NT2/D1 (cell line): ENCODE data around the gene ARL15.

ENCODE experiments used
- DNase-seq: peaks from one replicate; pipeline ENCODE4 v3.0.0-alpha.2; 2011; ENCODE audit warnings: low read depth, low spot score
- H3K27me3 ChIP-seq: 2 replicates; pipeline ENCODE4 v1.6.0; 2011; ENCODE audit warnings: mild to moderate bottlenecking; ENCODE audit not compliant: insufficient read length, insufficient read depth
- H3K36me3 ChIP-seq: 2 replicates; pipeline ENCODE4 v1.6.1; 2011; ENCODE audit warnings: mild to moderate bottlenecking, low read length, mixed read lengths; ENCODE audit not compliant: insufficient read depth, insufficient read length
- H3K4me1 ChIP-seq: 2 replicates; pipeline ENCODE4 v1.5.1; 2011; ENCODE audit not compliant: insufficient read depth, insufficient read length
- H3K4me3 ChIP-seq: 2 replicates; pipeline ENCODE4 v1.5.1; 2011; ENCODE audit warnings: low read depth; ENCODE audit not compliant: insufficient read length
- H3K9ac ChIP-seq: 2 replicates; pipeline ENCODE4 v1.6.0; 2011; ENCODE audit warnings: low read depth; ENCODE audit not compliant: insufficient read length
- H3K9me3 ChIP-seq: 2 replicates; pipeline ENCODE4 v1.5.1; 2011; ENCODE audit warnings: mild to moderate bottlenecking, low read length; ENCODE audit not compliant: insufficient read depth
- SUZ12 ChIP-seq: IDR thresholded peaks from 2 replicates; pipeline ENCODE4 v1.6.1; 2011; ENCODE audit not compliant: insufficient read length, insufficient read depth; ENCODE audit errors: extremely low read depth
- YY1 ChIP-seq: IDR thresholded peaks from 2 replicates; pipeline ENCODE4 v1.6.1; 2011; ENCODE audit not compliant: insufficient read length, insufficient read depth
- ZNF274 ChIP-seq: IDR thresholded peaks from 2 replicates; pipeline ENCODE4 v1.6.1; 2011; ENCODE audit warnings: mild to moderate bottlenecking, low read depth, low read length

The ARL15 gene

GRCh38 chr5:53944981-53945380 is 365.4 kb downstream of the ARL15 start:
- TF ChIP-seq ZNF274, result no peak
- TF ChIP-seq SUZ12, result no peak
- no peak for TF ChIP-seq YY1
- Histone ChIP-seq H3K27me3 (no peaks in the 10 kb centered on the region), H3K4me1 (no peaks in the 10 kb centered on the region), H3K9ac (no peak overlapping the region), H3K36me3 (no peaks in the 10 kb centered on the region), H3K4me3 (no peak overlapping the region), H3K9me3 (no peaks in the 10 kb centered on the region)
- DNase-seq, result no peak

GRCh38 chr5:53943938-53944337 is 366.4 kb downstream of the ARL15 start:
- Histone ChIP-seq H3K27me3 (no peaks in the 10 kb centered on the region), H3K36me3 (no peaks in the 10 kb centered on the region), H3K9ac (no peak overlapping the region), H3K4me1 (no peaks in the 10 kb centered on the region), H3K4me3 (no peak overlapping the region), H3K9me3 (no peaks in the 10 kb centered on the region)
- TF ChIP-seq SUZ12 (no peak), YY1 (no peak), ZNF274 (no peak)
- no peak for DNase-seq

DNA sequence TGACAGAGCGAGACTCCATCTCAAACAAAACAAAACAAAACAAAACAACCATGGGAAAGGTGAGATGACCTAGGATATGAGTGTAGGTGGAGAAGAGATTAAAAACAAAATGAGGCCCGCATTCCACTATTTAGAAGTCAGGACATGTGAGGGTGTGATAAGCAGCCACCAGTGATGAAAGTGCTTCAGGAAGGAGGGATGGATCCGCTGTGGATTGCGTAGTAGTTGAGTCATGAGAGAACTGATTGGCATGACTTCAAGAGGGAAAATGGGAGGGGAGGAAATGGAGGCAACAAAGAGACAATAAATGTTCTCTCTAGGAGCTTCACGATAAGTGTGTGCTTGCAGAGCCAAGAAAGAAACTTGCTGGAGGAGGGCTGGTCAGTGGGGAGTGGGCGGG is 367.6 kb downstream of the ARL15 start:
- Histone ChIP-seq H3K4me1 (no peaks in the 10 kb centered on the region), H3K4me3 (no peak overlapping the region), H3K9me3 (no peaks in the 10 kb centered on the region), H3K9ac (no peak overlapping the region), H3K27me3 (no peaks in the 10 kb centered on the region), H3K36me3 (no peaks in the 10 kb centered on the region)
- DNase-seq, result no peak
- TF ChIP-seq SUZ12, result no peak
- TF ChIP-seq YY1, result no peak
- TF ChIP-seq ZNF274, result no peak

GRCh38 chr5:53940921-53941320 is 369.5 kb downstream of the ARL15 start:
- no peaks in the 10 kb centered on the region for H3K4me1 ChIP-seq
- H3K9me3 ChIP-seq, result no peaks in the 10 kb centered on the region
- H3K9ac ChIP-seq, result no peak overlapping the region
- H3K27me3 ChIP-seq, result no peaks in the 10 kb centered on the region
- DNase-seq, result no peak
- TF ChIP-seq ZNF274 (no peak), YY1 (no peak), SUZ12 (no peak)
- H3K4me3 ChIP-seq, result no peak overlapping the region
- H3K36me3 ChIP-seq, result no peaks in the 10 kb centered on the region

DNA sequence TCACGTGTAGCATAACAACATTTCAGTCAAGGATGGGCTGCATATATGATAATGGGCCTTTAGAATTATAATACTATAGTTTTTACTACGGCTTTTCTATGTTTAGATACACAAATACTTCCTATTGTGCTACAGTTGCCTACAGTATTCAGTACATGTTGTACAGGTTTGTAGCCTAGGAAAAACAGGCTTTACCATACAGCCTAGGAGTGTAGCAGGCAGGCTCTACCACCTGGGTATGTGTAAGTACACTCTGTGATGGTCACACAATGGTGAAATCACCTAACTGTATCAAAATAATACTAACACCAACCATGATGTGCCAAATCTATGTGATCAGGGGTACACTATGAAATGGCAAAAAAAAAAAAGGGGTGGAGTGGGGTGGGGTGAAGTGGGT is 372.9 kb downstream of the ARL15 start:
- Histone ChIP-seq H3K9ac (no peak overlapping the region), H3K9me3 (no peaks in the 10 kb centered on the region), H3K4me3 (no peak overlapping the region), H3K4me1 (no peaks in the 10 kb centered on the region), H3K27me3 (no peaks in the 10 kb centered on the region), H3K36me3 (no peaks in the 10 kb centered on the region)
- TF ChIP-seq SUZ12, result no peak
- no peak for DNase-seq

GRCh38 chr5:53936481-53937352 is 373.7 kb downstream of the ARL15 start:
- no peaks in the 10 kb centered on the region for H3K36me3 ChIP-seq
- no peak for DNase-seq
- no peak overlapping the region for H3K9ac ChIP-seq
- H3K27me3 ChIP-seq, result no peaks in the 10 kb centered on the region
- no peaks in the 10 kb centered on the region for H3K9me3 ChIP-seq
- no peaks in the 10 kb centered on the region for H3K4me1 ChIP-seq
- no peak overlapping the region for H3K4me3 ChIP-seq
- TF ChIP-seq SUZ12 (no peak), ZNF274 (no peak), YY1 (no peak)

- H3K9me3 ChIP-seq, result no peaks in the 10 kb centered on the region
- H3K36me3 ChIP-seq, result no peaks in the 10 kb centered on the region
- no peak overlapping the region for H3K4me3 ChIP-seq
- DNase-seq, result no peak
- TF ChIP-seq SUZ12, result no peak
- TF ChIP-seq ZNF274, result no peak
- TF ChIP-seq YY1, result no peak
- no peaks in the 10 kb centered on the region for H3K27me3 ChIP-seq
- H3K9ac ChIP-seq, result no peak overlapping the region
- H3K4me1 ChIP-seq, result no peaks in the 10 kb centered on the region
These were observed 376.1 kb downstream of the ARL15 start for GRCh38 chr5:53934151-53934820.
